ENCODE measurements around the gene SLC7A9. TPM values are rescaled to one million over a fixed set of nuclear protein-coding genes. Genes with fewer than 3 reads are reported as not detected.
"Not testable (repeated sequence)": the region's sequence is repeated elsewhere in the genome, so short reads cannot be mapped to it uniquely, and the experiment has no call there.

The SLC7A9 gene
- total RNA-seq, 1 donor from 2014 or later, result under 0.01 TPM

DNA sequence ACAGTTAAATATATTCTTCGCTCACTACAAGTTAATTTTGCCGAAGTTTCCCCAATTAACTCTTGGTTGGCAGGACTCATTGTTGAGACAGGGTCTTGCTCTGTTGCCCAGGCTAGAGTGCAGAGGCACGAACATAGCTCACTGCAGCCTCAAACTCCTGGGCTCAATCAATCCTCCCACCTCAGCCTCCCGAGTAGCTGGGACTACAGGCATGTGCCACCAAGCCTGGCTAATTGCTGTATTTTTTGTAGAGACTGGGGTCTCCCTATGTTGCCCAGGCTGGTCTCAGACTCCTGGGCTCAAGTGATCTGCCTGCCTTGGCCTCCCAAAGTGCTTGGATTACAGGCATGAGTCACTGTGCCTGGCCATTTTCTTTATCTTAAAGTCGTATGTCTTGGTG lies 15.7 kb upstream of the SLC7A9 start:
- not testable (repeated sequence) for DNase-seq (ENCODE audit: low read depth in 2 of 2)

DNA sequence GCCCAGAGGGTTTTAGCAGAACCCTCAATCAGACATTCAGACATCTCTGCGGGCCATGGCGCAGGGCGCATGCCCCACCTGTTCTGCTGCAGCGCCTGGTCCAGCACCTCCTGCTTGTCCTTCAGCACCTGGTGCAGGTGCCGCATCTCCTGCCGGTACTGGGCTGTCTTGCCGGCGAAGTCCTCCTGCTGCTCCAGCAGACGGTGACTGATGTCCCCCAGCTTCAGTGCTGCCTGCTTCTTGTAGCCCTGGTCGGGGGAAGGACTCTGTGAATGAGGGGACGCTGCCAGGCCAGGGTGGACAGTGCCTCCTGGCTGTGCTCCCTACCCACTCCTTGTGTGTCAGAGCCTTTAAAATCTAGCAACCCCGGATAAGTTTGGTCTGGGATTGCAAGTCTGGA lies 12.2 kb upstream of the SLC7A9 start:
- no peak for DNase-seq (ENCODE audit: low read depth in 2 of 2)

DNA sequence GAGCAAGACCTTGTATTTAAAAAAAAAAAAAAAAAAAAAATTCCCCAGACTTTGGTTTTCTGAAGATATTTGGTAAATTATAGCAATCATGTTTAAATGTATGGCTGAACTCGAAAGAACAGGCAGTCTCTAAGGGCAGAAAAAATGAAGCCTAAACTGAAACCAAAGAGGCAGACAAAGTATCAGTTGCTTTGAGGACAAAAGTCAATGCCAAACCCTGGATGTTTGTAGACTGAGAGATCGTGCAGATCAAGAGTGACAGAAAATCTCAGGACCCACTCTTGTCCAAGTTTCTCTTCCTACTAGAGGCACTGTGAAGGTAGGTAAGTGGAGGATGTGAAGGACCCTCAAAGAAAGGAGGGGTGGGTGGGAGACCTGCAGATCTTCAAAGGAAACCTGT lies 11.1 kb upstream of the SLC7A9 start:
- DNase-seq (ENCODE audit: low read depth in 2 of 2), result no peak

DNA sequence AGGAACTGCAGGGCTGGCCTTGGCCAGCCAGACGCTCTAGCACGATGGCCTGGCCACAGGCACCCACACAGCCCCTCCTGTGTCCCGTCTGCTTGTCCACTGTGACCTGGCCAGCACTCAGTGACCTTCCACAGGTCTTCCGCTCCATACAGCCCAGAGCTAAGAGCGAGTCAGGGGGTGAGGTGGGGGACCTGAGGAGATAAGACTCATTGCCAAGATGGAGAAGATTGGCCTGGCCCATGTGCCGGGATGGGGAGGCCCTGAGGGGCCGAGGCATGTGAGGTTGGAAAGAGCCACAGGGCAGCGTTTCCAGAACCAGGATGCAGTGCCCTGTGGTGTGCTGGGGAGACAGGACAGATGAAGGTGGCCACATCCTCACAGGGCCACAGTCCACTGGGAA lies 10.2 kb upstream of the SLC7A9 start:
- no peak for DNase-seq (ENCODE audit: low read depth in 2 of 2)

DNA sequence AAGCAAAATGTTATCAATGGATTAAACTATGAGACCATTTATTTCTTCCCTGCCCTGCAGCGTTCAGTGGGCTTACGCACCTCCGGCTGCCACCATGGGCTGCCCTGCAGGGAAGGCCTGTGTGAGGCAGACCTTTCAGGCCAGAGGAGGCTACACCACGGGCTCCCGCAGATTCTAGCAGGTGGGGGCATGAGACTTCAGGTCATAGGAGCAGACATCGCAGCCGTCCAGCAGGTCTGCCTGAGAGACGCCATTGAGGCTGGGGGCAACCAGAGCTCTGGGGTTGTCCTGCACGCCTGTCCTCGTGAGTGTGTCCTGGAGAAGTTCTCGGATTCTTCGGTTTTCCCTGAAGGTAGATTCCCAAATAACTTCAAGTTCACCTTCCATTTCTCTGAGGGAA lies 9.4 kb upstream of the SLC7A9 start:
- no peak for DNase-seq (ENCODE audit: low read depth in 2 of 2)

DNA sequence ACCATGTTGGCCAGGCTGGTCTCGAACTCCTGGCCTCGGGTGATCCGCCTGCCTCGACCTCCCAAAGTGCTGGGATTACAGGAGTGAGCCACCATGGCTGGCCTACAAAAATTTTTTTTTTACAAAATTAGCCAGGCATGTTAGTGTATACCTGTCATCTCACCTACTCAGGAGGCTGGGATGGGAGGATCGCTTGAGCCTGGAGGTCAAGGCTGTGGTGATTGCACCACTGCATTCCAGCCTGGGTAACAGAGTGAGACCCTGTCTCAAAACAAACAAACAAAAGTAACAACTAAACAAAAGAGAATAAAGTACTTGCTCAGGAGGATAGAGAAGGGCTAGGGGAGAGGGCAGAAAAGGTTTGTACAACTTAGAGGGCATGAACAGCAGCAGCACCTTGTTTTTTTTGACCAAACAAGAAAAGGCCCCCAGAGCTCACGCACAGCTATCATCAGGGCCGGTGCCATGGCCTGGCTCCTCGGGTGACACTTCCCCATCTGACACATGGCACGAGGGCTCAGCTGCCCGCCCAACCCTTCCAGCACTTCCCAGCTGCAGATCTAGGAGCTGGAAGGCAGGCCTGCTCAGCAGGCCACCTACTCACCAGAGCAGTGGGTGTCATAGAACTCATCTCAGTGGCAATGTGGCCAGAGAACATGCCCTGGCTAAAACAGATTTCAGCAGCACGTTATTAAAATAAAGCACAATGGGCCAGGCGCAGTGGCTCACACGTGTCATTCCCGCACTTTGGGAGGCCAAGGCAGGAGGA lies 8.6 kb upstream of the SLC7A9 start:
- DNase-seq (ENCODE audit: low read depth in 2 of 2), result no peak

DNA sequence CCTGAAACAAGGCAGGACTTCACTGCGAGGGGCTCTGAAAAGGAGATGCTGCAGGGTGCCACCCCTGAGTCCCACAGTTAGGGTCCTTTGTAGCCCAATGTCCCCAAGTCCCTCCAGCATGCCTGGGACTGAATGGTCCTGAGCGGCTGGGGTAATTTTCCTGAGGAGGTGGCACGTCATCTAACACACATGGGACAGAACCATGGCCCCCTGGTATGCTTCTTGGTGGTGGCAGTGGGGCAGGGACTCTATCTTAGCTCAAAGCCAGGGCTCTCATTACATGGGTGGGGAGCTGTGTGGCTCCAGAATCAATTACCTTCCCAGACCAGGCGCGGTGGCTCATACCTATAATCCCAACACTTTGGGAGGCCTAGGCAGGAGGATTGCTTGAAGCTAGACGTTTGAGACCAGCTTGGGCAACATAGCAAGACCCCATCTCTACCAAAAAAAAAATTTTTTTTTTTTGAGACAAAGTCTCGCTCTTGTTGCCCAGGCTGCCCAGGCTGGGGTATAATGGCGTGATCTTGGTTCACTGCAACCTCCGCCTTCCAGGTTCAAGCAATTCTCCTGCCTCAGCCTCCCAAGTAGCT lies 7.9 kb upstream of the SLC7A9 start:
- no peak for DNase-seq (ENCODE audit: low read depth in 2 of 2)

GRCh38 chr19:32876919-32877285 lies 7.3 kb upstream of the SLC7A9 start:
- DNase-seq (ENCODE audit: low read depth in 2 of 2), result no peak

DNA sequence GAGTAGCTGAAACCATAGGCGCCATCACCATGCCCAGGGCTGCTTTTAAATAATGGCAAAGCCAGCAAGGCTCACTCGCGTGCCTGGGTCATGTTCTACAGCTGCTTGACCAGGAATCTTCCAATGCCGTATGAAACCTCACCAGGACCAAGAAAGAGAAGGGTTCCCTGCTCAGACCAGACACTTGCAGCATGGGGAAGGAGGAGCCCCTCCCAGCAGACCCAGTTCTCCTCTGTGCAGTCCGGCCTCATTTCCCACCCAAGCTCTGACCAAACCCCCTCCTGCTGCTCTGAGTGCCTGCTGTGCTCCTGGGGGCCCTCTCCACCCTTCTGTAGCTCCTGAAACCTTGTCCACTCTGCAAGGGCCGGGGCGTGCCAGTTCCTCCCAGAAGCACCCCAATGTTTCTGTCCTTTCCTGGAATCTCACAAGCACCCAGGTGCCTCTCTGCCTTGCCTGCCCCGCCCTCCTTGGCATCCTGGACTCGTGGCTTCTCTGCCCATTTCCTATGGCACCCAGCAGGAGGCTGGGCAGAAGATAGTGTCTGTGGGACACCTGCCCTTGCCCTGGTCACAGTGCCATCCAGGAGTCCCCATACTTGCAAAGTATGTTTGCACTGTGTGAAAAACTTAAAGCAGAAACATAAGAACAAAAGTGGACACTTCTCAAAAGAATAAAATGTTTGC lies 6.8 kb upstream of the SLC7A9 start:
- no peak for DNase-seq (ENCODE audit: low read depth in 2 of 2)

- DNase-seq (ENCODE audit: low read depth in 2 of 2), result no peak
Measured at GRCh38 chr19:32875428-32875827, 5.9 kb upstream of the SLC7A9 start.

GRCh38 chr19:32874605-32875004 lies 5.0 kb upstream of the SLC7A9 start:
- no peak for DNase-seq (ENCODE audit: low read depth in 2 of 2)

GRCh38 chr19:32873247-32873959 lies 3.8 kb upstream of the SLC7A9 start:
- no peak for DNase-seq (ENCODE audit: low read depth in 2 of 2)

DNA sequence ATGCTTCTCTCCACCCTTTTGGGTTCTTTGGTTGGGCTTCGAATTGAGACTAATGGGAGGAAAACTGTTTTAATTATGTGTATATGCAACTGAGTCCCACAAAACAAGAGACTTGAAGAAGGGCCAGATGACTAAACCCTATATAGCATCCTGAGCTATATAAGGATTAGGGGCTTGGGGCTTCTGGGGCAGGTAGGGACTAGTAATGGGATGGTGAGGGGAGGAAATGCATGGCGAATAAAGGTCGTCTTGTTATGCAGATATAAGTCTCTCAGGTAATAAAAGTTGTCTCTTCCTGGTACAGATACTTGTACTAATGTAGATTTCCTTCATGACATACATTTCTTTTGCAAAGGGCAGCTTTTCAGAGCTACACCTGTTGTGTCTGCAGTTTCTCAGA lies 2.8 kb upstream of the SLC7A9 start:
- DNase-seq (ENCODE audit: low read depth in 2 of 2), result no peak

DNA sequence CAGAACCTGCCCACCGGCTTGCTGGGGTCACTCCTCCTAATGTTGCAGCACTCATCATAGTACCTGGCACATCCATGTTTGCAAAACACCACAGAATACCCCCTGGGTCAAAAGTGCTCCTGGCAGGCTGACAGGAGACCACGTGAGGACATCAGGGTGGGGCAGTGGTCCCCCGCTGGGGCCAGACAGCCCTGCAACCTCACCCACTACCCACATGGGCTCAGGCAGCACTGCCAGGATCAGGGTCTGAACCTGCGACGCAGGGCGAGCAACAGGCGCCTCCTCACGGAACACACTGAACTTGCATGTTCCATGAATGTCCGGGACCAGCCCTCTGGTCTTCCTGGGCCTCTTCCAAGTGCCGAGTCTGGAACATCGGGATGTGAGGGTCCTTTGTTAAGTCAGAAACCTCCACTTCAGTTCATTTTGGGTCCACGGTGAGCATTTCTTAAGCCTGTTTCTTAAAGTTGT lies 1.4 kb upstream of the SLC7A9 start:
- DNase-seq (ENCODE audit: low read depth in 2 of 2), result no peak

- peak in 1 of 2 donors; percentile 19 for DNase-seq (ENCODE audit: low read depth in 2 of 2)
Measured at GRCh38 chr19:32869966-32870573, 503 bp upstream of the SLC7A9 start.

DNA sequence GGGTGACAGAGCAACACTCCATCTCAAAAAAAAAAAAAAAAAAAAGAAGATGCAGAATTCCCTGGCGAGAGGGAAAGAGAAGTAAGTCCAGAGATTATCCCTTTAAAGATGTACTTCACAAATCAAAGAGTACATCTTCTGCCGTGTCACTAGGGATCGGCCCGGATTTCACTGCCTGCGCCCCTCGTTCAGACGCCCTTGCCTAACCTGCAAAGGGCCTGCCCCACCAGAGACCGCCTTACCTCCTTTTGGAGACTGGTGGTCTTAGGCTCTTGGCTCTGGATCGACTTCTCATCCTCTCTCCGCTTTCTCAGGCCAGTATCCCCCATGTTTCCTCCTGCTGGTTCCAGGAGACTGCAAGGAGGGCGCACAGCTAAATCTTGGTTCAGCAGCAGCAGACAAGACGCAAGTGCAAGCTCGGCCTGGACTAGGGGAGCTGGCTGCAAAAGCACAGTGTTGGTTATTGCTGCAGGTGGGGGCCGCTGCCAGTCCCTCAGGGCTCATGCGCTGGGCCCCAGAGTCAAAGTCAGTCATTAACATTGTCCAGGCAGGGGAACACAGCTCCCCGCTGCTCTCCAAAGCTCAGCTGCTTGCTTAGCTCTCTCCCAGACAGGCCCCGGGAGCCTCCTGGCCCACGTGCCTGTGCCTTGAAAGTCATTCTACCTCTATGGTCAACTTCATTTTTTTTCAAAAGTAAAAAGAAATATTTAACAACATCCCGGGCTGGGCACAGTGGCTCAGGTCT lies 1.2 kb downstream of the SLC7A9 start:
- no peak for DNase-seq (ENCODE audit: low read depth in 2 of 2)

GRCh38 chr19:32867436-32867835 lies 2.1 kb downstream of the SLC7A9 start:
- DNase-seq (ENCODE audit: low read depth in 2 of 2), result not testable (repeated sequence)

DNA sequence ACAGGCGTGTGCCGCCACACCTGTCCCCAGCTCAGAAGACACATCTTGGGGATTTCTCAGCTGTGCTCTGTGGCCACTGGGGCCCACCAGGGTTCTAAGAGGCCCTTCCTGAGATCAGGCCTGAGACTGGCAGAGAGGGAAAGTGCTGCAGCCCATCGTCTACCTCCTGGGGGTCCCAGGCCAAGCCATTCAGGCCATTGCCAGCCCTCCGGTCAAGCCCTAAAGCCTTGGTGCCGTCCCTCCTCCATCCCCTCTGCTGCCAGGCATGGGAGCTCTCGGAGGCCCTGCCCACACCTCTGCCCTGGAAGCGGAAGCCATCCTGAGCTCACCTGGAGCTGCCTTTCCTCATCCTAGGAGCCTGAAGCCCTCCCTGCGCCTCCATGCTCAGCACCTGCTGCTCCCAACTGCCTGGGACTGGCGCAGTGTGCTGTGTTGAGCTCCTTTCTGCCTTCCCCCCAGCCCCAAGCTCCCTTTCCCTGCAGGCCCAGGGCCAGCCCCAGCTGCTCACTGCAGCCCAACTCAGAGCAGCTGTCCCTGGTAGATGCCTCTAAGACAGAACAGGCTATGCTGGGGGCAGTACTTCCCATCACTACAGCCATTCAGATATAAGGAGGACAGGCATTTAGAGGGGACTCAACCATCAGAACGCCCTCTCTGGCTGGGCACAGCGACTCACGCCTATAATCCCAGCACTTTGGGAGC lies 2.9 kb downstream of the SLC7A9 start:
- no peak for DNase-seq (ENCODE audit: low read depth in 2 of 2)

DNA sequence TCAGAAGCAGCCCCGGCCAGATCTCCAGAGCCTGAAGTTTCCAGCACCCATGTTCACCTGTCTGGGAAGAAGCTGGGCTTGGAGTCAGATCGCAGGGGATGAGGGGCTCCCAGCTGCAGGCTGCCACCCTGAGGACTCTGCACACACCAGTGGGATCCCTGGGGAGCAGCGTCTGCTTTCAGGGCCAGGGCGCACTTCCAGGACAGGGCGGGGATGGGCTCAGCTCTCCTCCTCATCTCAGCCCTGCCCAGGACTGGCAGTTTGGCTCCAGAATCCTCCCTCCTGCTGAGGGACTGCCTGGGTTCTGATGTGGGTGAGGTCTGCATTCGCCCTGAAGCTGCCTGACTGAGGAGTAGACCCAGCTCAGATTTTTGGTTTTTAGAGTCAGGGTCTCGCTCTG lies 3.5 kb downstream of the SLC7A9 start:
- DNase-seq (ENCODE audit: low read depth in 2 of 2), result no peak

DNA sequence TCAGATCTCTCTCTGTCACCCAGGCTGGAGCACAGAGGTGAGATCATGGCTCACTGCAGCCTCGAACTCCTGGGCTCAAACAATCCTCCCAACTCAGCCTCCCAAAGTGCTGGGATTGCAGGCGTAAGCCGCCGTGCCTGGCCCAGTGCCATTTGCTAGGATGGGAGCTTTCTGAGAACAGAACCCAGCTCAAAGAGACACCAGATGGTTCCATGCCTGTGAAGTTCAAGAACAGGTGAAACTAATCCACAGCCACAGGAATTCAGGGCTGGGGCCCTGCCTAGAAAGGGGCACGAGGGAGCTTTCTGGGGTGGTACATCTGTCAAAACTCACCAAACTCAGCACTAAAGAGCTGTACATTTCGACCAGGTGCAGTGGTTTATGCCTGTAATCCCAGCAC lies 4.2 kb downstream of the SLC7A9 start:
- no peak for DNase-seq (ENCODE audit: low read depth in 2 of 2)

Data from dermis microvascular lymphatic vessel endothelial cell (primary cell).